CD4-positive, alpha-beta T cell treated with Interleukin-15 for 4 hours (primary cell): ENCODE results near the gene GUCY2D.

Source experiments
- DNase-seq: peaks from one replicate; pipeline ENCODE4 v3.0.0-alpha.2; 2020; ENCODE audit warnings: low spot score

The GUCY2D gene

GRCh38 chr17:8067806-8068205, 65.4 kb downstream of the GUCY2D start:
- DNase-seq: no peak

DNA sequence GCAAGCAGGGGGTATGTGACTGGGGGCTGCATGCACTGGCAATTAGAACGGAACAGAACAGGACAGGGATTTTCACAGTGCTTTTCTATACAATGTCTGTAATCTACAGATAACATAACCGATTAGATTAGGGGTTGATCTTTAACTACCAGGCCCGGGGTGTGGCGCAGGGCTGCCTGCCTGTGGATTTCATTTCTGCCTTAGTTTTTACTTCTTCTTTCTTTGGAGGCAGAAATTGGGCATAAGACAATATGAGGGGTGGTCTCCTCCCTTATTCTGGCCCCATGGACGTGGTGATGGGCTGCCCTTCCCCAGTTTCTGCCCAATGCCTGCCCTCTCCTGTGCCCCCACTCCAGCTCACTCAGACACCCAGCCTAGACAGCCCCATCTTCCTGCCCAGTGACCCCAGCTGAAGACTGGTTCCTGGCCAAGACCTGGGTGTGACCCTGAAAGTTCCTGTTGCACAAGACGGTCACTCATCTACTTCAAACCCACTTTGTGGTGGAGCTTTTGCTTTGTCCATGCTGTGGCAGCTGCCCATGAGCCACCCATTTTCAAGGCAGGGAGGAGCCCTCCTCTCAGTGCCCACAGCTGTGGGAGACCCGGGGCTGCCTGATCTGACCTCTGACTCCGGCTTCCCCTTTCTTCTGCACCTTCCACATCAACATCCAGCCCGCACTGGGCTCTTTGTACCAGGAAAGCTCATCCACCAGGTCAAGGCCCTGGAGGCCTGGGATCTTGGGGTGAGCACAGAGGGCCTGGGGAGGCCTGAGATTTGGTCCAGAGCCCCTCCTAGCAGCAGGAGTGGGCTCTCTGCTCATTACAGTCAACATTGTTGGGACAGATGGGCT, 66.5 kb downstream of the GUCY2D start:
- no peak for DNase-seq

DNA sequence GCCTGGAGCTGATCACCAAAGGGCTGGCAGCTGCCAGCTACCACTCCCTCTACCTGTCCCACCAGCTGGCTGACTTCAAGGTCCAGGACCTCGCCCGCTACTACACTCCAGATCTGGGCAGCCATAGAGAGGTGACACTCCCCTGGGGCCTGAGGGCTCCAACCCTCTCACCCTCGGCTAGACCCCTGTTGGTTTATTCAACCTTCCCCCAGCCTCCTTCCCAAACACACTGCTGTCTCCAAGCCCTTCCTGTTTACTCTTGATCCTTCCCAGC, 67.1 kb downstream of the GUCY2D start:
- DNase-seq: no peak
